GM08714 (cell line): ENCODE data around the gene GBE1.

Source experiments
- H3K4me3 ChIP-seq: fragments of 200-500 bp; sonication (Bioruptor generic); 2 replicates; pipeline ENCODE4 v1.5.1; 2014; ENCODE audit warnings: mild to moderate bottlenecking, low read length, inconsistent platforms
- ZNF274 ChIP-seq: IDR thresholded peaks from 2 replicates; pipeline ENCODE4 v1.6.1; 2012; ENCODE audit warnings: mild to moderate bottlenecking, low read depth, low read length

The GBE1 gene

GRCh38 chr3:81580355-81580754 is 181.1 kb downstream of the GBE1 start:
- H3K4me3 ChIP-seq, result no peak overlapping the region
- TF ChIP-seq ZNF274, result no peak

GRCh38 chr3:81579744-81580143 is 181.7 kb downstream of the GBE1 start:
- H3K4me3 ChIP-seq, result no peak overlapping the region
- TF ChIP-seq ZNF274, result no peak

DNA sequence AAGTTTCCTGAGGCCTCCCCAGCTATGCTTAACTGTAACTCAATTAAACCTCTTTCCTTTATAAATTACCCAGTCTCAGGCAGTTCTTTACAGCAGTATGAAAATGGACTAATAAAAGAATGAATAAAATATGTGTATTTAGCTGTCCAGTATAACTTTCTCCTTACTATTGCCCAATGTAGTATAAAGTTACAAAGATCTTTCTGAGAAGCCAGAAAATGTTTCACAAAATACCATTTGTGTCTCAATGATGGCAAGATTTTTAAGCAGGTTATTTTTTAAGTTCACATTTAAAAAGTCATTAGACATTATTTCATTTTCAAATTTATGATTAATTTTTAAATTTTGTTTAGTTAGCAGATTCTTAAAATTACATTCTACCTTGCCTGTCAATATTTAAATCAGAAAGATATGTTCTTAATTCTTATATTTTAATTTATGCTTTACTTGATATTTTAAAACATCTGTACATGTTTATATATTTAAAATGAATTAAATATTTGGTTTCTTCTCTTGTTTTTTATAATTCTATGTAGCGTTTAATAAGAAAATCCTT is 189.2 kb downstream of the GBE1 start:
- no peak for TF ChIP-seq ZNF274
- H3K4me3 ChIP-seq, result no peak overlapping the region

DNA sequence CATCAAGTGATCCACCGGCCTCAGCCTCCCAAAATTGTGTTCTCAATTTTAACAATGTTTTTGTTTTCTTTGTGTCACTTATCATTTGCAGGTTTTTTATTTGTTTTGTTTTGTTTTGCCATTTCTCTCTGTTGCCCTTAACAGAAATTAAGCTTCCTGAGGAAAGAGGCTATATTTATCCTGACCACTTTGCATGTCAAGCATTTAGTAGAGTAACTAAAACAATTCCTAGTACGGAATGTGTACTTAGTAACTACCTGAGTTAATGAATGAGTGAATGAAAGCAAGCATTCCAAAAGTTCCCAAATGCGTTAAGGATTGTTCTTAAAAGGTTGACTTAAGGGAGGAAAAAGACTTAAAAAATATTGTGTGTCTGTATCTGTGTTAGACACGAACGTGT is 193.1 kb downstream of the GBE1 start:
- TF ChIP-seq ZNF274, result no peak
- no peak overlapping the region for H3K4me3 ChIP-seq

GRCh38 chr3:81565041-81565440 is 196.4 kb downstream of the GBE1 start:
- H3K4me3 ChIP-seq, result no peak overlapping the region
- TF ChIP-seq ZNF274, result no peak

- H3K4me3 ChIP-seq, result no peak overlapping the region
- no peak for TF ChIP-seq ZNF274
These were observed 203.3 kb downstream of the GBE1 start for GRCh38 chr3:81558106-81558505.

DNA sequence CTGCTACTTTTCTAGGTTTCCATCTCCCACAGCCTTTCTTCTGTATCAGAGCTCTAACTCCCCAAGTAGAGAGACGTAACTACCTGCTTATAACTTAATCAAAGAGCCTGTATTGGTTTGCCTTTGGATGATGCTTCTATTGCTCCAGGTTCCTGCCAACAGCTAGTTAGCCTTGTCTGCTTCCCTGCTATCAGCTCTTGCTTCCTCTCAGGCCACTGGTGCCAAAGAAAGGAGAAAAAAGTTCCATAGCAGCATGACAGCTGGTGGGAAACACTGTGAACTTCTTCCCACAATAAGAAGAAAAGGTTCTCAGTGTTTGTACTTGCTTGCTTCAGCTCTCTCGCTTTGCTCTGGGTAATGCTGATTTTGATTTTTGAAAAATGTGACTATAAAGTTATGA is 206.6 kb downstream of the GBE1 start:
- no peak for TF ChIP-seq ZNF274
- no peak overlapping the region for H3K4me3 ChIP-seq

DNA sequence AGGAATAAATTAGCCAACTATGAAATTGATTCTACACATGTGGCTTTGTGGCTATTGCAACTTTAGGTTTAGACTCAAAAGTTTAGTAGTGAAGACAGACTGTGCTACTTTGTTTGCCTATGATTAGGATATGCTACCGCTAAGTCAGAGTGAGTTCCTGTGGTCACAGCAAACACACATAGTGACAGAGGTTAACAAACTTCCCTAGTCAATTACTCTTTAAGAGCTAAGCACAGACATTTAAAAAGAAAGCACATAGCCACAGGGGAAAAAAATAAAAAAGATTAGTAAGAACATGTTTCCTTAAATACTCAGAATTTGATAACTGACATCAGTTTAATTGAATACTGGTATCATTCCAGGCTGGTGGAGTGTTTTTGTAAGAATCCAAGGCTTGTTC is 207.1 kb downstream of the GBE1 start:
- no peak for TF ChIP-seq ZNF274
- no peak overlapping the region for H3K4me3 ChIP-seq

DNA sequence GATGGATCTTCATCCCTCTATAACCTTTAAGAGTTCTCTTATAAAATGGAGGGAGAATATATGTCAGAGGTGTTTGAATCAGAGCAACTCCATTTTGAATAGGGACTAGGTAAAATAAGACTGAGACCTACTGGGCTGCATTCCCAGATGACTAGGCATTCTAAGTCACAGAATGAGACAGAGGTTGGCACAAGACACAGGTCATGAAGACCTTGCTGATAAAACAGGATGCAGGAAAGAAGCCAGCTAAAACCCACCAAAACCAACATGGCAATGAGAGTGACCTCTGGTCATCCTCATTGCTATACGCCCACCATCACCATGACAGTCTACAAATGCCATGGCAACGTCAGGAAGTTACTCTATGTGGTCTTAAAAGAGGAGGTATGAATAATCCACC is 211.0 kb downstream of the GBE1 start:
- no peak overlapping the region for H3K4me3 ChIP-seq
- TF ChIP-seq ZNF274, result no peak

DNA sequence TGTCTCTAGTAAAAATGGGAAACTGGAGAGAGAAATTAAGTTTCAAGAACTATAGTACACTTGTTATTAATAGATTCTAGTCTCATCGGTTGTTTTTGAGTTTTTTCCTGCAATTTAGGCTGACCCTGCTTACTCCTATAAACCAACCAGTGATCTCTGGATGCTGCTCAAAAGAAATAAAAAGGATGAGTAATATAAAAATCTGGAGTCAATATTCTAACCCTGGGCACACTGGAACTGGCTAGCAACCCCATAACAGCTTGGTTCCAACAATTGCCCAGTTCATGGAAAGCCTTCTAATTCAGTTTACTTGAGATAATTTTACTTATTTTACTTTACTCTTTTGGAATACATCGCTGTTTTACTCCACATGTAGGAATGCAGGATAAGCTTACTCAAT is 211.6 kb downstream of the GBE1 start:
- TF ChIP-seq ZNF274, result no peak
- H3K4me3 ChIP-seq, result no peak overlapping the region

GRCh38 chr3:81549388-81549787 is 212.1 kb downstream of the GBE1 start:
- no peak for TF ChIP-seq ZNF274

GRCh38 chr3:81545572-81545971 is 215.9 kb downstream of the GBE1 start:
- no peak for TF ChIP-seq ZNF274
- H3K4me3 ChIP-seq, result no peak overlapping the region

More at GRCh38 chr3:81549388-81549787, 212.1 kb downstream of the GBE1 start:
- H3K4me3 ChIP-seq, result no peak overlapping the region

DNA sequence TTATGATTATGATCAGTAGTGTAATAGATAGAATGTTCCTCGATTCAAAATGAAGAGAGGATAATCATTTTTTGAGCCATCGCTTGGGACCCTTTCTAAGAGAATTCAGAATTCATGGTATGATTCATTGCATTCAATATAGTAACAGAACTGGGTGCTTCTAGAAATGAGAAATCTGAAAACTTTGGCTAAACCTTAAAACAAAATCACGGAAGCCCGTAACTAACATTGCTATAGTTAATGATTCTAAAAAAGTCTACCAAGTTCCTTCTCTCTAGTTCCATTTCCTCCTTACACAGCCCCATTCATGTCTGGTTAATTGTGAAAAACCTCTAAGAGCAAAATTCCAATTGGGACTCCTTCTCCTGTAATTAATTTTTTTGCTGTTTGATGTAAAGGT is 217.1 kb downstream of the GBE1 start:
- no peak for TF ChIP-seq ZNF274
- no peak overlapping the region for H3K4me3 ChIP-seq

- H3K4me3 ChIP-seq, result no peak overlapping the region
- no peak for TF ChIP-seq ZNF274
These were observed 220.7 kb downstream of the GBE1 start for GRCh38 chr3:81540787-81541186.

GRCh38 chr3:81531846-81532245 is 229.6 kb downstream of the GBE1 start:
- H3K4me3 ChIP-seq, result no peak overlapping the region

DNA sequence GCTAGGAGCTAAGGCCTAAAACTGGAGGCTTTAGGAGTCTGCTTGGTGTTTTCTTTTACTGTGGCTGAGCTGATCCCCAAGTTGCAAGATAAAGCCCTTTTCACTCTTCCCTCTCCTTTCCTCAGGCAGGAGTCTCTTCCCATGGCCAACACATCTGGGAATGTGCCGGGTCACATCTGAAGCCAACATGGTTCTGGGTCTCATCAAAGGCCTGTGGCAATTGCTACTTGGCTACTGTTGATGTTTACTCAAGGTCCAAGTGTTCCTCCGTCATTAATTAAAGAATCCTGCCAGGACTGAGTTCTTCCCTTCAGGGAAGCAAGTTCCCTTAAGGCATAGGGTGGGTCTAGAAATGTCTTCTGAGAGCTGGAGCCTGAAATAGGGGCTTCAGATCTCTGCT is 230.2 kb downstream of the GBE1 start:
- no peak for TF ChIP-seq ZNF274

More at GRCh38 chr3:81531846-81532245, 229.6 kb downstream of the GBE1 start:
- no peak for TF ChIP-seq ZNF274

More for the DNA sequence above, 230.2 kb downstream of the GBE1 start:
- no peak overlapping the region for H3K4me3 ChIP-seq
